Activated CD8-positive, alpha-beta T cell treated with anti-CD3 and anti-CD28 coated beads for 36 hours (primary cell): ENCODE data around the gene TMEM14A. TPM values are rescaled to one million over a fixed set of nuclear protein-coding genes. Genes with fewer than 3 reads are reported as not detected.
"Not testable (repeated sequence)": the region's sequence is repeated elsewhere in the genome, so short reads cannot be mapped to it uniquely, and the experiment has no call there.

ENCODE experiments used
- ATAC-seq: fragments of 200-7000 bp; cut with Tn5 transposase; one replicate; pipeline ENCODE4 v1.10.0; 2021; ENCODE audit warnings: mild to moderate bottlenecking, moderate library complexity
- CTCF ChIA-PET: fragments of 350-600 bp; sonication (Branson Sonifier 250); formaldehyde crosslinking; loops from one replicate; lab custom pipeline; 2021; ENCODE audit warnings: antibody characterized with exemption; lab: Charles Lee
- POLR2A ChIA-PET: fragments of 350-600 bp; sonication (Branson Sonifier 250); formaldehyde crosslinking; loops from one replicate; lab custom pipeline; 2021; ENCODE audit warnings: antibody characterized with exemption; lab: Charles Lee
- DNase-seq: peaks from one replicate; pipeline ENCODE4 v3.0.0-alpha.2; 2020
- H3K27ac Mint-ChIP-seq: one replicate; pipeline ENCODE4 v1.8.0; 2021; ENCODE audit warnings: mild to moderate bottlenecking, mixed read lengths
- H3K27me3 Mint-ChIP-seq: one replicate; pipeline ENCODE4 v1.8.0; 2021; ENCODE audit warnings: mixed read lengths
- H3K36me3 Mint-ChIP-seq: one replicate; pipeline ENCODE4 v1.8.0; 2021; ENCODE audit warnings: low read depth, mixed read lengths
- H3K4me1 Mint-ChIP-seq: one replicate; pipeline ENCODE4 v1.8.0; 2021; ENCODE audit warnings: low read depth, mixed read lengths
- H3K4me3 Mint-ChIP-seq: one replicate; pipeline ENCODE4 v1.8.0; 2021; ENCODE audit warnings: mild to moderate bottlenecking, moderate library complexity, mixed read lengths
- H3K9me3 Mint-ChIP-seq: one replicate; pipeline ENCODE4 v1.8.0; 2021; ENCODE audit warnings: mixed read lengths
- CTCF ChIP-seq: fragments of 200-600 bp; IDR thresholded peaks from one replicate; pipeline ENCODE4 v1.8.0; 2022; ENCODE audit warnings: antibody characterized with exemption, mild to moderate bottlenecking
- intact Hi-C: fragments of 100-400 bp; cut with micrococcal nuclease; formaldehyde crosslinking; loops from one replicate; pipeline ENCODE4 v1.10.0; 2022
- total RNA-seq, 2 experiments: library from RNA; stranded (reverse); gene quantifications; one replicate each; pipeline ENCODE4 v1.2.3, GENCODE V29; 2021

TMEM14A gene
- total RNA-seq, 2 experiments from 2014 or later = 13.4 to 15.1 TPM

- no peak for TF ChIP-seq CTCF
- intact Hi-C loops = no loop called here
- CTCF ChIA-PET = interaction anchor here (1.2 kb wide), 1 partner anchor 30 kb away, joined by 3 read pairs; no protein-coding TSS in a partner anchor
- Mint-ChIP-seq H3K9me3 (no peaks in the 10 kb centered on the region), H3K27me3 (peaks cover 9% of the 10 kb centered on the region), H3K4me1 (no peaks in the 10 kb centered on the region), H3K27ac (no peak overlapping the region), H3K4me3 (no peak overlapping the region), H3K36me3 (no peaks in the 10 kb centered on the region)
- POLR2A ChIA-PET = no interaction called here
- DNase-seq (no peak), ATAC-seq (no peak)
Measured at GRCh38 chr6:52694404-52694803, 23.5 kb downstream of the TMEM14A start.

- H3K4me3 Mint-ChIP-seq = no peak overlapping the region
- H3K36me3 Mint-ChIP-seq = no peaks in the 10 kb centered on the region
- no peaks in the 10 kb centered on the region for H3K9me3 Mint-ChIP-seq
- ChIA-PET CTCF (interaction anchor here (1.3 kb wide), 1 partner anchor 98 kb away, joined by 3 read pairs; no protein-coding TSS in a partner anchor), POLR2A (no interaction called here)
- H3K4me1 Mint-ChIP-seq = no peaks in the 10 kb centered on the region
- TF ChIP-seq CTCF = no peak
- no peak for DNase-seq
- intact Hi-C loops = no loop called here
- no peak for ATAC-seq
- H3K27ac Mint-ChIP-seq = no peak overlapping the region
- peaks cover 12% of the 10 kb centered on the region for H3K27me3 Mint-ChIP-seq
Measured at GRCh38 chr6:52696418-52696817, 25.5 kb downstream of the TMEM14A start.

- POLR2A ChIA-PET = no interaction called here
- Mint-ChIP-seq H3K4me1 (no peaks in the 10 kb centered on the region), H3K9me3 (no peaks in the 10 kb centered on the region), H3K36me3 (no peaks in the 10 kb centered on the region), H3K4me3 (no peak overlapping the region), H3K27me3 (peaks cover 15% of the 10 kb centered on the region), H3K27ac (no peak overlapping the region)
- CTCF ChIA-PET = no interaction called here
- ATAC-seq (no peak), DNase-seq (no peak)
- intact Hi-C loops = no loop called here
- TF ChIP-seq CTCF = no peak
Measured at GRCh38 chr6:52697903-52698302, 27.0 kb downstream of the TMEM14A start.

- no peak for ATAC-seq
- H3K27ac Mint-ChIP-seq = no peak overlapping the region
- H3K27me3 Mint-ChIP-seq = peaks cover 8% of the 10 kb centered on the region
- ChIA-PET CTCF (no interaction called here), POLR2A (no interaction called here)
- intact Hi-C loops = no loop called here
- H3K4me1 Mint-ChIP-seq = no peaks in the 10 kb centered on the region
- no peak for DNase-seq
- H3K36me3 Mint-ChIP-seq = no peaks in the 10 kb centered on the region
- H3K9me3 Mint-ChIP-seq = peaks cover 1% of the 10 kb centered on the region
- TF ChIP-seq CTCF = no peak
- H3K4me3 Mint-ChIP-seq = no peak overlapping the region
Measured at GRCh38 chr6:52704060-52704459, 33.1 kb downstream of the TMEM14A start.

- H3K4me1 Mint-ChIP-seq, H3K36me3 Mint-ChIP-seq, H3K4me3 Mint-ChIP-seq, H3K27ac Mint-ChIP-seq, H3K9me3 Mint-ChIP-seq, ATAC-seq, DNase-seq, H3K27me3 Mint-ChIP-seq, POLR2A ChIA-PET, intact Hi-C loops: not testable (repeated sequence)
- CTCF ChIA-PET = interaction anchor here (0.7 kb wide), 1 partner anchor 14 kb away, joined by 3 read pairs; no protein-coding TSS in a partner anchor
Measured at GRCh38 chr6:52704781-52705502, 34.0 kb downstream of the TMEM14A start.
